A204.1 (cell line): ENCODE results near the gene NUDT2.

Experiments used
- FAIRE-seq: peaks from 2 replicates; lab custom pipeline; 2012; peaks lifted over from hg19 to GRCh38; lab: Jason Lieb, UNC

The NUDT2 gene

GRCh38 chr9:34370970-34371880 is 41.9 kb downstream of the NUDT2 start:
- no peak for FAIRE-seq

GRCh38 chr9:34371886-34372466 is 42.6 kb downstream of the NUDT2 start:
- no peak for FAIRE-seq

- FAIRE-seq, result no peak
Observed at GRCh38 chr9:34372467-34373011, 43.2 kb downstream of the NUDT2 start.

- no peak for FAIRE-seq
Observed at GRCh38 chr9:34373749-34374148, 44.4 kb downstream of the NUDT2 start.

- FAIRE-seq, result no peak
Observed at GRCh38 chr9:34374339-34374738, 45.0 kb downstream of the NUDT2 start.

GRCh38 chr9:34374905-34375552 is 45.7 kb downstream of the NUDT2 start:
- no peak for FAIRE-seq

- no peak for FAIRE-seq
Observed at GRCh38 chr9:34375901-34376595, 46.7 kb downstream of the NUDT2 start.

- peak; percentile 97 for FAIRE-seq
Observed at GRCh38 chr9:34376596-34377403, 47.4 kb downstream of the NUDT2 start, which contains the start of gene MYORG. MYORG (minus strand) TSS chr9:34376898; CDS start chr9:34372943, 3,955 bp downstream.

GRCh38 chr9:34377404-34377746 is 48.0 kb downstream of the NUDT2 start:
- FAIRE-seq, result no peak

- no peak for FAIRE-seq
Observed at GRCh38 chr9:34378376-34379060, 49.1 kb downstream of the NUDT2 start.

GRCh38 chr9:34379334-34380033 is 50.1 kb downstream of the NUDT2 start:
- FAIRE-seq, result no peak

GRCh38 chr9:34380034-34380510 is 50.7 kb downstream of the NUDT2 start:
- no peak for FAIRE-seq

- no peak for FAIRE-seq
Observed at GRCh38 chr9:34380511-34381315, 51.3 kb downstream of the NUDT2 start.

- no peak for FAIRE-seq
Observed at GRCh38 chr9:34381323-34381722, 52.0 kb downstream of the NUDT2 start.

GRCh38 chr9:34382054-34382453 is 52.7 kb downstream of the NUDT2 start:
- no peak for FAIRE-seq

- no peak for FAIRE-seq
Observed at GRCh38 chr9:34382879-34383278, 53.5 kb downstream of the NUDT2 start.

- FAIRE-seq, result no peak
Observed at GRCh38 chr9:34383904-34384303, 54.5 kb downstream of the NUDT2 start.

GRCh38 chr9:34384368-34385165 is 55.2 kb downstream of the NUDT2 start:
- no peak for FAIRE-seq
